Astrocyte (in vitro differentiated cells and primary cell): ENCODE data around the gene EXPH5.

Experiments used
- EZH2 ChIP-seq: IDR thresholded peaks from 2 replicates; pipeline ENCODE4 v1.6.1; 2012; ENCODE audit warnings: mild to moderate bottlenecking, low read length, inconsistent platforms; ENCODE audit not compliant: insufficient read depth
- TF ChIP-seq, protein P1 (sequence below): IDR thresholded peaks from 2 replicates; pipeline ENCODE4 v1.5.1; 2011; ENCODE audit warnings: low read depth, mild to moderate bottlenecking, inconsistent platforms, low read length, moderate library complexity; ENCODE audit not compliant: insufficient read depth

DNA sequence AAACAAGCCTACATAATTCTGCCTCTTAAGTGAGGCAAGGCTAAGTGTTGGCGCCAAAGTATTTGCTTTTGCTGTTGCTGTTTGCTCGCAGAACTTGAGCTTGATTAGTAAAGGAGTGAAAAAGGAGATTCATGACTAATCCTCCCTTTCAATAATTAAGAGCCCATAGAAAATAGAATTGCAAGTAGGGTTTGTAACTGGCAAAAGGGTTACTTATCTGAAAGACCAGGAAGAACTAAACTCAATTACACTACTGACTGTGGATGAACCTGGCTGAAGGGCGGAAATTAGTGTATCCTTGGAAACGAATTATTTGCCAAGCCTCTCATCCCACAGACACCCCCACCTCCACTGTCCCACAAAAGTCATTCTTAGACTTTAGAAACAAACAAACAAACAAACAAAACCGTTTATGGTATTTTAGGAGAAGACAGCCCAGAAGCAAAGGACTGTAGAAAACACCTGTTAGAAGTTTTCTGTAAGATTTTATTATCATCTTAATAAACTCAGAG is 411 bp upstream of the EXPH5 start:
- TF ChIP-seq, protein P1, sequence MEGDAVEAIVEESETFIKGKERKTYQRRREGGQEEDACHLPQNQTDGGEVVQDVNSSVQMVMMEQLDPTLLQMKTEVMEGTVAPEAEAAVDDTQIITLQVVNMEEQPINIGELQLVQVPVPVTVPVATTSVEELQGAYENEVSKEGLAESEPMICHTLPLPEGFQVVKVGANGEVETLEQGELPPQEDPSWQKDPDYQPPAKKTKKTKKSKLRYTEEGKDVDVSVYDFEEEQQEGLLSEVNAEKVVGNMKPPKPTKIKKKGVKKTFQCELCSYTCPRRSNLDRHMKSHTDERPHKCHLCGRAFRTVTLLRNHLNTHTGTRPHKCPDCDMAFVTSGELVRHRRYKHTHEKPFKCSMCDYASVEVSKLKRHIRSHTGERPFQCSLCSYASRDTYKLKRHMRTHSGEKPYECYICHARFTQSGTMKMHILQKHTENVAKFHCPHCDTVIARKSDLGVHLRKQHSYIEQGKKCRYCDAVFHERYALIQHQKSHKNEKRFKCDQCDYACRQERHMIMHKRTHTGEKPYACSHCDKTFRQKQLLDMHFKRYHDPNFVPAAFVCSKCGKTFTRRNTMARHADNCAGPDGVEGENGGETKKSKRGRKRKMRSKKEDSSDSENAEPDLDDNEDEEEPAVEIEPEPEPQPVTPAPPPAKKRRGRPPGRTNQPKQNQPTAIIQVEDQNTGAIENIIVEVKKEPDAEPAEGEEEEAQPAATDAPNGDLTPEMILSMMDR = no peak
- no peak for TF ChIP-seq EZH2
